ENCODE results near the gene DCTPP1. TPM values are rescaled to one million over a fixed set of nuclear protein-coding genes. Genes with fewer than 3 reads are reported as not detected.
"Not testable (repeated sequence)": the region's sequence is repeated elsewhere in the genome, so short reads cannot be mapped to it uniquely, and the experiment has no call there.

The DCTPP1 gene
- total RNA-seq, 1 donor from 2014 or later = 24.5 TPM

- peak; percentile 89 for DNase-seq (ENCODE audit: low read depth)
These were observed 16.6 kb downstream of the DCTPP1 start for GRCh38 chr16:30413112-30413806.

DNA sequence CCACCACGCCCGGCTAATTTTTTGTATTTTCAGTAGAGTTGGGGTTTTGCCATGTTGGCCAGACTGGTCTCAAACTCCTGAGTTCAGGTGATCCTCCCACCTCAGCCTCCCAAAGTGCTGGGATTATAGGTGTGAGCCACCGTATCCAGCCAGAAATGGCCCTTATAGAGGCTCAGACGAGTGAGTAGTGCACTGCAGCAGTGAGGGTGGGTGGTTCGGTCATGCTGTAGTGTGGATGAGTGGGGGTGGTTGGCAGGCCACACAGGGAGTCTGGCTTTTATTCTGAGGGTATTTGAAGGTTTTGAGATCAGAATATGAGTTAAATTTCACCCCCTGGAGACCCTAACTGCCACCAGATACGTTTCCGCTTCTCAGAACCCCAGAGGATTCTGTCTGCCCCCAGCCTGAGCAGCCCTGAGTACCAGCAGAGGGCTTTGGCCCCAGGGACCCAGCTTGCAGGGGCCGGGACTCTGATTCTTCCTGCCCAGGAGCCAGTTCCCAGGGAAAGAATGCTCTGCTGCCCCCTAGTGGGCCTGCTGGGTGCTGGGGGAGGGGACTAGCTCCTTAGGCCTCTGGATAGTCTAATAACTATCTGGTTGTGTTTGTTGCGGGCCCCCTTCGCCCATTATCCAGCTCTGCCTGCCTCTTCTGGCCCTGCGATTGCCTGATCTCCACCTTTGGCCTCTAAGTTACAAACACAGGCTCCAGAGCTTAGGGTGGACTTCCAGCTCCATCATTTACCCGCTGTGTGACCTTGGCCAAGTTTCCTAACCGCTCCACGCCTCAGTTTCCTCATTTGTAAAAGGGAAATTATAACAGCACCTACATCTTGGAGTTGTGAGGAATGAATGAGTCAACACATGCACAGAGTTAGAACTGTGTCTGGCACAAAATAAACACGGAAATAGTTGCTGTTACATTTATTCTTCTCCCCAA lies 20.4 kb downstream of the DCTPP1 start:
- peak; percentile 66 for DNase-seq (ENCODE audit: low read depth)

GRCh38 chr16:30407804-30408534 lies 21.9 kb downstream of the DCTPP1 start:
- no peak for DNase-seq (ENCODE audit: low read depth)

DNA sequence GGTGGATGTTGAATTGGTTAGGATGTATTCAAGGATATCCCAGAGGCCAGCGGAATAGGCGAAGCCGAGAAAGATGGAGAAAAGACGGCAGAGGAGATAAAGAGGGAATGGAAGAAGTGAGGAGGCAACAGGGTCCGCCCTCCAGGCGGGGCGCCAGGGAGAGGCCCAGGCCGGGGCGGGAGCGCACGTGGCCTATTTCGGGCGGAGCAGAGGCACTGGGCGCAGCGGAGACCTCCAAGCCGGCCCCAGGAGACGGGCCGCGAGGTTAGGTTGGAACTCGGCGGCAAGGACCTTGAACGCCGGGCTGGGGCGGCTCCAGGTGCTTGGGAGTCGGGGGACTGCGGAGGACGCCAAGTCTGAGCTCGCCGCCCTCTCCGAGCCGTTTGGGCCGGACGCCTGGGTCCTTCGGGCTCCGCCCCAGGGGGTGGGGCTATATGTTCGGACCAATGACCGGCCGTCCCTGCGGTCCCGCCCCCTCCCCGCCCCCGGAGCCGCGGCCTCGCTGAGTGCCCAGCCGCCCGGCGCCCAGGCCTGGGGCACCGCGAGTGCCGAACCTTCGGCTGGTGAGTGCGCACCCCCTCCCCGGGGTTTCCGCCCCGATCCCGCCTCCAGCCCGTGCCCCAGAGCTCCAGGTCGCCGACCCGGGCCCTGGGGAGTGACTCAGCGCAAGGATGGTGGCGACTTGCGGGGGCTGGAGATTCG lies 22.6 kb downstream of the DCTPP1 start, which contains the start of gene ZNF771:
Gene ZNF771 (plus strand): TSS at position 505 of the 702 bp plus-strand sequence. CDS start 448 bp downstream, outside the sequence.
- peak; percentile 57 for DNase-seq (ENCODE audit: low read depth)

DNA sequence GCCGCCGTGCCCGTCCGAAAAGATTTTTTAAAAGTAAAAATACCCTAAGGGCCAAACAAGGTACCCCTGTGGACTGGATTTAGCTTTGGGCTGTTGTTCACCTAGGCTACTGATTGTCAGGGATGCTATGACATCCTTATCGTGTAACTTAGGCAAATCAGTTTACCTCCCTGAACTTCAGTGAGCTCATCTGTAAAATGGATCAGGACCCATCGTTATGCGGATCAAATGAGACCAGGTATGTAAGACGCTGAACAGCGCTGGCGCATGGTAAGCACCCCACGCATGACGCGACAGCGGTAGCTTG lies 23.1 kb downstream of the DCTPP1 start:
- no peak for DNase-seq (ENCODE audit: low read depth)

- no peak for DNase-seq (ENCODE audit: low read depth)
These were observed 27.9 kb downstream of the DCTPP1 start for GRCh38 chr16:30401768-30402425.

- DNase-seq (ENCODE audit: low read depth) = no peak
These were observed 30.2 kb downstream of the DCTPP1 start for GRCh38 chr16:30399435-30400186.

DNA sequence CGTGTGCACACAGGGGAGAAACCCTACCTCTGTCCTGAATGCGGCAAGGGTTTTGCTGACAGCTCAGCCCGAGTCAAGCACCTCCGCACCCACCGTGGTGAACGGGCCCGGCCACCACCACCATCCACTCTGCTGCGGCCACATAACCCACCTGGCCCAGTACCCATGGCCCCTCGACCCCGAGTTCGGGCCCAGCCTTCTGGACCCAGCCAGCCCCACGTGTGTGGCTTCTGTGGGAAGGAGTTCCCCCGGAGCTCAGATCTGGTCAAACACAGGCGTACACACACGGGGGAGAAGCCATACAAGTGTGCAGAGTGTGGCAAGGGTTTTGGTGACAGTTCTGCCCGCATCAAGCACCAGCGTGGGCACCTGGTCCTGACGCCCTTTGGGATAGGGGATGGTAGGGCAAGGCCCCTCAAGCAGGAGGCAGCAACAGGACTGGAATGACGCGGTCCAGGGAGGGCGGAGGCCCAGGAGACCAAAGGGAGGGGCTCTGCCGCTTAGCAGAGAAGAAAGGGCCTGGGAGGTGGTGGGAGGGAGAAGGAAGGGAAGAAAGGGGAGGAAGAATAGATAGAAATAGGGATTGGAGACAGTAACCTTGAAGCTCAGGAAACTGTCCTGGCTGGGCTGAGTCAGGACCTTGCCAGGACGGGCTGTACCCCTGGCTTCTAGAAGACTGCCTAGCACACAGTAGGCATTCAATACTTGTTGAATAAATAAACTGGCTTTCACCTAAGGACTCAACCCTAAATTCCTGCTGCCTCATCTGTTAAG lies 31.0 kb downstream of the DCTPP1 start:
- no peak for DNase-seq (ENCODE audit: low read depth)

GRCh38 chr16:30397776-30398660 lies 31.8 kb downstream of the DCTPP1 start:
- no peak for DNase-seq (ENCODE audit: low read depth)

DNA sequence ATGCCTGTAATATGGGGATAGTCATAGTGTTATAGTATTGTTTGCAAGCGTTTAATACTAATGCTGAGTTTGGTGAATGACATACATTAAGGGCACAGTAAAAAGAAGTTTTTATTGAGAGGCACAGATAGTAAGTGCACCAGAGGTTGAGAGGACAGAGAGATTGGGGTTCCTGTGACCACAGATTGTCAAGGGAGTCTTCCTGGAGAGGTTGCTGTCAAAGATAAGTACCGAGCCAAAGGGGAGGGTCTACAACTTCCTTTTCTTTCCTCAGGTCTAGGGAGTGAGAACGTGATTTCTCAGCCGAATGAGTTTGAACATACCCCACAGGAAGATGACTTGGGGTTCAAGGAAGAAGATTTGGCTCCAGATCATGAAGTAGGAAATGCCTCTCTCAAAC lies 32.8 kb downstream of the DCTPP1 start:
- DNase-seq (ENCODE audit: low read depth) = no peak

GRCh38 chr16:30396627-30397026 lies 33.2 kb downstream of the DCTPP1 start:
- DNase-seq (ENCODE audit: low read depth) = not testable (repeated sequence)

- no peak for DNase-seq (ENCODE audit: low read depth)
These were observed 33.7 kb downstream of the DCTPP1 start for GRCh38 chr16:30395992-30396585.

DNA sequence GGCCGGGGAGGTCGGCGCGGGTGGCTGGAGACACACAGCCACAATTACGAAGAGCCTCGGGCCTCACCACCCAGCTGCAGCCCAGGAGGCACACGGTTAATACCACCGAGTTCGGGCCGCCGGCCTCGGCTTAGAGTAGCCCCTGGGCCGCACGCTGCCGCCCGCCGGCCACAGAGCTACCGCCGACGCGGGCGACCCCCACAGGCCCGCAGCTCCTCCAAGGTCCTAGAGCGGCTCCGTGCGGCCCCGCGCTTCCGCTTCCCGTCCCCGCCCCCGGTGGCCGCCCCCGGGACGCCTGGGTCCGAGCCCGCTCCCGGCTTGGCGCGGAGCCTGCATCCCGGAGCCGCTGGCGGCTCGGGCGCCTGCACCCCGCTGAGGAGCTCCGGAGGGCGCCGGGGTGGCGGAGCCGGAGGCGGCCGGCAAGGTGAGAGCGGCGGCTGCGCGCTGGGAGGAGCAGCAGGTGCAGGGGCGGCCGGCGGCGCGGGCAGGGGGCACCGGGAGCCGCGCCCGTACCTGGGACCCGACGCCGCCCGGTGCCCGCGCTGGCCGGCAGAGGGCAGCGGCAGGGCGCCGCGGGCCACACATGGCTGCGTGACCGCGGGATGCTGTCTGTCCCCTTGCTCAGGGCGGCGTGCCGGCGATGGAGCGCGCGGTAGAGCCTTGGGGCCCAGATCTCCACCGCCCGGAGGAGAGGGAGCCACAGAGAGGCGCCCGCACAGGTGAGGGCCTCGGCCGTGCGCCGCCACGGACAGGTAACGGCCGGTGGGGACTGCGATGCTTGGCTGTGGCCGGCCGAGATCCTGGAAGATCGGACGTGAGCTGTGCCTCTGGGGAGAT lies 34.5 kb downstream of the DCTPP1 start, which contains the start of gene ZNF48:
Gene ZNF48 (plus strand): TSS at position 266 of the 837 bp plus-strand sequence. CDS start 375 bp downstream, at position 641.
- DNase-seq (ENCODE audit: low read depth) = peak; percentile 72

GRCh38 chr16:30394592-30395154 lies 35.2 kb downstream of the DCTPP1 start:
- no peak for DNase-seq (ENCODE audit: low read depth)

GRCh38 chr16:30383521-30383920 lies 46.3 kb downstream of the DCTPP1 start:
- no peak for DNase-seq (ENCODE audit: low read depth)

- DNase-seq (ENCODE audit: low read depth) = no peak
These were observed 47.5 kb downstream of the DCTPP1 start, which contains the start of gene SEPTIN1 for GRCh38 chr16:30382111-30382881. TSS of gene SEPTIN1 (minus strand) at chr16:30382561. CDS start at chr16:30382542, 19 bp downstream.
